Colonic mucosa (tissue), 4 donors: Measurements from ENCODE around the gene KRTAP7-1. TPM values are rescaled to one million over a fixed set of nuclear protein-coding genes. Genes with fewer than 3 reads are reported as not detected.

ENCODE experiments used
- DNase-seq: peaks from one replicate; pipeline ENCODE4 v3.0.0-alpha.2; 2020
- H3K27ac ChIP-seq: fragments of 200-600 bp; one replicate; pipeline ENCODE4 v1.8.0; 2021
- H3K27me3 ChIP-seq: fragments of 200-600 bp; one replicate; pipeline ENCODE4 v1.8.0; 2021
- H3K36me3 ChIP-seq: fragments of 200-600 bp; one replicate; pipeline ENCODE4 v1.8.0; 2021
- H3K4me1 ChIP-seq: fragments of 200-600 bp; one replicate; pipeline ENCODE4 v1.8.0; 2021; ENCODE audit warnings: mild to moderate bottlenecking
- H3K4me3 ChIP-seq: fragments of 200-600 bp; one replicate; pipeline ENCODE4 v1.8.0; 2021
- H3K9ac ChIP-seq, 2 donors: one replicate each; pipeline ENCODE4 v1.7.0; 2013; ENCODE audit warnings: control low read depth in 2 of 2, low read depth in 2 of 2, low read length in 2 of 2
- H3K9me3 ChIP-seq: fragments of 200-600 bp; one replicate; pipeline ENCODE4 v1.8.0; 2021
- CTCF ChIP-seq: fragments of 200-600 bp; IDR thresholded peaks from one replicate; pipeline ENCODE4 v1.8.0; 2022; ENCODE audit warnings: antibody characterized with exemption, mild to moderate bottlenecking
- intact Hi-C: fragments of 100-400 bp; cut with DNase I; formaldehyde crosslinking; loops from one replicate; pipeline ENCODE4 v1.14.1; 2022
- total RNA-seq, 2 donors: library from RNA; stranded (reverse); fragmentation: NEBNext Ultra II Directional in 1 of 2; extraction: Animal tissue kit (Norgen Biotek cat#: 25700) in 1 of 2; gene quantifications; one replicate each; pipeline ENCODE4 v1.2.1, GENCODE V29; 2021
- donor health status: healthy.
- donor health status: DM: no; HTN: no; CAD: no.
- donor health status: DM: no; HTN: no; CAD: no.

The KRTAP7-1 gene
- total RNA-seq, 2 donors from 2014 or later = not detected

GRCh38 chr21:30793581-30794314 lies 35.8 kb downstream of the KRTAP7-1 start:
- Histone ChIP-seq H3K27me3 (no peaks in the 10 kb centered on the region), H3K4me3 (no peak overlapping the region), H3K9ac (no peak overlapping the region), H3K27ac (no peak overlapping the region), H3K4me1 (no peaks in the 10 kb centered on the region), H3K36me3 (no peaks in the 10 kb centered on the region), H3K9me3 (no peaks in the 10 kb centered on the region)
- no peak for DNase-seq
- intact Hi-C loops = no loop called here
- TF ChIP-seq CTCF = no peak

- no peak overlapping the region for H3K4me3 ChIP-seq
- no peak for TF ChIP-seq CTCF
- no peaks in the 10 kb centered on the region for H3K4me1 ChIP-seq
- DNase-seq = no peak
- intact Hi-C loops = no loop called here
- no peak overlapping the region for H3K27ac ChIP-seq
- H3K36me3 ChIP-seq = no peaks in the 10 kb centered on the region
- no peaks in the 10 kb centered on the region for H3K27me3 ChIP-seq
- H3K9me3 ChIP-seq = no peaks in the 10 kb centered on the region
- H3K9ac ChIP-seq = no peak overlapping the region
Observed at GRCh38 chr21:30779249-30779648, 50.3 kb downstream of the KRTAP7-1 start.

Other genes with a start within 250 kb of the KRTAP7-1 start
- not detected for gene KRTAP22-2, start 239.4 kb downstream of the KRTAP7-1 start, total RNA-seq
- gene KRTAP6-3, start 237.3 kb downstream of the KRTAP7-1 start, total RNA-seq = not detected
- gene KRTAP6-2, start 230.9 kb downstream of the KRTAP7-1 start, total RNA-seq = not detected
- gene KRTAP22-1, start 228.7 kb downstream of the KRTAP7-1 start, total RNA-seq = not detected
- gene KRTAP6-1, start 215.8 kb downstream of the KRTAP7-1 start, total RNA-seq = not detected
- not detected for gene KRTAP20-1, start 213.3 kb downstream of the KRTAP7-1 start, total RNA-seq
- gene KRTAP20-4, start 209.1 kb downstream of the KRTAP7-1 start, total RNA-seq = not detected
- not detected for gene KRTAP20-2, start 194.6 kb downstream of the KRTAP7-1 start, total RNA-seq
- not detected for gene KRTAP20-3, start 186.9 kb downstream of the KRTAP7-1 start, total RNA-seq
- gene KRTAP21-3, start 111.0 kb downstream of the KRTAP7-1 start, total RNA-seq = not detected
- gene KRTAP21-2, start 82.5 kb downstream of the KRTAP7-1 start, total RNA-seq = not detected
- gene KRTAP21-1, start 74.3 kb downstream of the KRTAP7-1 start, total RNA-seq = not detected
- not detected for gene KRTAP8-1, start 16.5 kb downstream of the KRTAP7-1 start, total RNA-seq
- not detected for gene KRTAP11-1, start 51.8 kb upstream of the KRTAP7-1 start, total RNA-seq
- gene KRTAP19-8, start 208.7 kb upstream of the KRTAP7-1 start, total RNA-seq = not detected